ENCODE results near the gene PHACTR4.

DNA sequence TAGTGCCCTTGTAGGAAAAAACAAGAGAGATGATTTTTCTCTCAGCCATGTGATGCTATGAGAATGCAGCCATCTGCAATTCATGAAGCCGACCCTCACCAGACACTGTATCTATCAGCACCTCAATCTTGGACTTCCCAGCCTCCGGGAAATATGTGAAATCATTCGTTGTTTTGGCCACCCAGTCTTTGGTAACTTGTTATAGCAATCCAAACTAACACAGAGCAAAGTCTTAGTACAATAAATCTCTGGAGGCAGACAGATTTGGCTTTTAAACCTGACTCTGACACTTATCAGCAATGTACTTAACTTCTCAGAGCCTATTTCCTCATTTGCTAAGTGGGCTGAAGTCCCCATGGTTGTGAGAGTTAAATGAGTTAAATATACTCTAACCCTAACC, 45.8 kb upstream of the PHACTR4 start:
- TF ChIP-seq ZBTB4 (CRISPR knock-in tag; IDR thresholded peaks at IDR 0.05) (no peak), ZNF274 (IDR thresholded peaks at IDR 0.05; ENCODE audit: insufficient read depth, insufficient read length) (no peak), EZH2 (IDR thresholded peaks at IDR 0.05; ENCODE audit: borderline replicate concordance, control insufficient read depth, low read depth, low read length) (no peak), NR2F1 (conservative IDR thresholded peaks at IDR 0.05) (no peak), RAD21 (IDR thresholded peaks at IDR 0.05; ENCODE audit: insufficient read depth, low read depth, low read length) (no peak), ATF3 (IDR thresholded peaks at IDR 0.05; ENCODE audit: borderline replicate concordance, extremely low read depth, low read depth, low read length) (no peak), BCL11A (IDR thresholded peaks at IDR 0.05; ENCODE audit: low read depth, low read length) (no peak), BHLHE40 (IDR thresholded peaks at IDR 0.05; ENCODE audit: borderline replicate concordance in 1 of 2, low read depth in 2 of 2, low read length in 1 of 2) (no peak)
- TF ChIP-seq, protein P1, sequence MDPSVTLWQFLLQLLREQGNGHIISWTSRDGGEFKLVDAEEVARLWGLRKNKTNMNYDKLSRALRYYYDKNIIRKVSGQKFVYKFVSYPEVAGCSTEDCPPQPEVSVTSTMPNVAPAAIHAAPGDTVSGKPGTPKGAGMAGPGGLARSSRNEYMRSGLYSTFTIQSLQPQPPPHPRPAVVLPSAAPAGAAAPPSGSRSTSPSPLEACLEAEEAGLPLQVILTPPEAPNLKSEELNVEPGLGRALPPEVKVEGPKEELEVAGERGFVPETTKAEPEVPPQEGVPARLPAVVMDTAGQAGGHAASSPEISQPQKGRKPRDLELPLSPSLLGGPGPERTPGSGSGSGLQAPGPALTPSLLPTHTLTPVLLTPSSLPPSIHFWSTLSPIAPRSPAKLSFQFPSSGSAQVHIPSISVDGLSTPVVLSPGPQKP (IDR thresholded peaks at IDR 0.05; ENCODE audit: low read depth, low read length) = no peak
- TF ChIP-seq, protein P2, sequence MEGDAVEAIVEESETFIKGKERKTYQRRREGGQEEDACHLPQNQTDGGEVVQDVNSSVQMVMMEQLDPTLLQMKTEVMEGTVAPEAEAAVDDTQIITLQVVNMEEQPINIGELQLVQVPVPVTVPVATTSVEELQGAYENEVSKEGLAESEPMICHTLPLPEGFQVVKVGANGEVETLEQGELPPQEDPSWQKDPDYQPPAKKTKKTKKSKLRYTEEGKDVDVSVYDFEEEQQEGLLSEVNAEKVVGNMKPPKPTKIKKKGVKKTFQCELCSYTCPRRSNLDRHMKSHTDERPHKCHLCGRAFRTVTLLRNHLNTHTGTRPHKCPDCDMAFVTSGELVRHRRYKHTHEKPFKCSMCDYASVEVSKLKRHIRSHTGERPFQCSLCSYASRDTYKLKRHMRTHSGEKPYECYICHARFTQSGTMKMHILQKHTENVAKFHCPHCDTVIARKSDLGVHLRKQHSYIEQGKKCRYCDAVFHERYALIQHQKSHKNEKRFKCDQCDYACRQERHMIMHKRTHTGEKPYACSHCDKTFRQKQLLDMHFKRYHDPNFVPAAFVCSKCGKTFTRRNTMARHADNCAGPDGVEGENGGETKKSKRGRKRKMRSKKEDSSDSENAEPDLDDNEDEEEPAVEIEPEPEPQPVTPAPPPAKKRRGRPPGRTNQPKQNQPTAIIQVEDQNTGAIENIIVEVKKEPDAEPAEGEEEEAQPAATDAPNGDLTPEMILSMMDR (IDR thresholded peaks at IDR 0.05 in 2 of 3, conservative IDR thresholded peaks at IDR 0.05 in 1 of 3; ENCODE audit: control insufficient read depth in 2 of 3, extremely low read depth in 1 of 3, insufficient read depth in 1 of 3, low read depth in 3 of 3, low read length in 3 of 3) = no peak
- TF ChIP-seq, protein P3, sequence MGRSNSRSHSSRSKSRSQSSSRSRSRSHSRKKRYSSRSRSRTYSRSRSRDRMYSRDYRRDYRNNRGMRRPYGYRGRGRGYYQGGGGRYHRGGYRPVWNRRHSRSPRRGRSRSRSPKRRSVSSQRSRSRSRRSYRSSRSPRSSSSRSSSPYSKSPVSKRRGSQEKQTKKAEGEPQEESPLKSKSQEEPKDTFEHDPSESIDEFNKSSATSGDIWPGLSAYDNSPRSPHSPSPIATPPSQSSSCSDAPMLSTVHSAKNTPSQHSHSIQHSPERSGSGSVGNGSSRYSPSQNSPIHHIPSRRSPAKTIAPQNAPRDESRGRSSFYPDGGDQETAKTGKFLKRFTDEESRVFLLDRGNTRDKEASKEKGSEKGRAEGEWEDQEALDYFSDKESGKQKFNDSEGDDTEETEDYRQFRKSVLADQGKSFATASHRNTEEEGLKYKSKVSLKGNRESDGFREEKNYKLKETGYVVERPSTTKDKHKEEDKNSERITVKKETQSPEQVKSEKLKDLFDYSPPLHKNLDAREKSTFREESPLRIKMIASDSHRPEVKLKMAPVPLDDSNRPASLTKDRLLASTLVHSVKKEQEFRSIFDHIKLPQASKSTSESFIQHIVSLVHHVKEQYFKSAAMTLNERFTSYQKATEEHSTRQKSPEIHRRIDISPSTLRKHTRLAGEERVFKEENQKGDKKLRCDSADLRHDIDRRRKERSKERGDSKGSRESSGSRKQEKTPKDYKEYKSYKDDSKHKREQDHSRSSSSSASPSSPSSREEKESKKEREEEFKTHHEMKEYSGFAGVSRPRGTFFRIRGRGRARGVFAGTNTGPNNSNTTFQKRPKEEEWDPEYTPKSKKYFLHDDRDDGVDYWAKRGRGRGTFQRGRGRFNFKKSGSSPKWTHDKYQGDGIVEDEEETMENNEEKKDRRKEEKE (IDR thresholded peaks at IDR 0.05) = no peak
- TF ChIP-seq, protein P4, sequence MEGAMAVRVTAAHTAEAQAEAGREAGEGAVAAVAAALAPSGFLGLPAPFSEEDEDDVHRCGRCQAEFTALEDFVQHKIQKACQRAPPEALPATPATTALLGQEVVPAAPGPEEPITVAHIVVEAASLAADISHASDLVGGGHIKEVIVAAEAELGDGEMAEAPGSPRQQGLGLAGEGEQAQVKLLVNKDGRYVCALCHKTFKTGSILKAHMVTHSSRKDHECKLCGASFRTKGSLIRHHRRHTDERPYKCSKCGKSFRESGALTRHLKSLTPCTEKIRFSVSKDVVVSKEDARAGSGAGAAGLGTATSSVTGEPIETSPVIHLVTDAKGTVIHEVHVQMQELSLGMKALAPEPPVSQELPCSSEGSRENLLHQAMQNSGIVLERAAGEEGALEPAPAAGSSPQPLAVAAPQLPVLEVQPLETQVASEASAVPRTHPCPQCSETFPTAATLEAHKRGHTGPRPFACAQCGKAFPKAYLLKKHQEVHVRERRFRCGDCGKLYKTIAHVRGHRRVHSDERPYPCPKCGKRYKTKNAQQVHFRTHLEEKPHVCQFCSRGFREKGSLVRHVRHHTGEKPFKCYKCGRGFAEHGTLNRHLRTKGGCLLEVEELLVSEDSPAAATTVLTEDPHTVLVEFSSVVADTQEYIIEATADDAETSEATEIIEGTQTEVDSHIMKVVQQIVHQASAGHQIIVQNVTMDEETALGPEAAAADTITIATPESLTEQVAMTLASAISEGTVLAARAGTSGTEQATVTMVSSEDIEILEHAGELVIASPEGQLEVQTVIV (IDR thresholded peaks at IDR 0.05; ENCODE audit: borderline replicate concordance, partially characterized antibody) = no peak
